Astrocyte (in vitro differentiated cells and primary cell): ENCODE results near the gene SLC6A3. TPM values are rescaled to one million over a fixed set of nuclear protein-coding genes. Genes with fewer than 3 reads are reported as not detected.

Experiments
- DNase-seq: peaks from one replicate; pipeline ENCODE4 v3.0.0-alpha.2; 2010; ENCODE audit warnings: low read depth
- FAIRE-seq: peaks from 2 replicates; lab custom pipeline; 2011; peaks lifted over from hg19 to GRCh38; lab: Jason Lieb, UNC
- H2AFZ ChIP-seq: 2 replicates; pipeline ENCODE4 v1.6.0; 2012; ENCODE audit warnings: low read depth, low read length, inconsistent platforms
- H3K27ac ChIP-seq: 2 replicates; pipeline ENCODE4 v1.5.1; 2011; ENCODE audit warnings: low read depth, low read length, inconsistent platforms
- H3K27me3 ChIP-seq: 2 replicates; pipeline ENCODE4 v1.6.0; 2011; ENCODE audit warnings: low read length, inconsistent platforms; ENCODE audit not compliant: insufficient read depth
- H3K36me3 ChIP-seq: 2 replicates; pipeline ENCODE4 v1.5.1; 2011; ENCODE audit warnings: low read length, inconsistent platforms; ENCODE audit not compliant: insufficient read depth
- H3K4me1 ChIP-seq: 2 replicates; pipeline ENCODE4 v1.5.1; 2011; ENCODE audit warnings: low read length, inconsistent platforms; ENCODE audit not compliant: insufficient read depth
- H3K4me2 ChIP-seq: 2 replicates; pipeline ENCODE4 v1.6.0; 2012; ENCODE audit warnings: low read length, inconsistent platforms
- H3K4me3 ChIP-seq: 2 replicates; pipeline ENCODE4 v1.5.1; 2011; ENCODE audit warnings: low read depth, mild to moderate bottlenecking, low read length, inconsistent platforms; ENCODE audit not compliant: insufficient read depth
- H3K79me2 ChIP-seq: 2 replicates; pipeline ENCODE4 v1.6.0; 2012; ENCODE audit warnings: mild to moderate bottlenecking, low read length, inconsistent platforms; ENCODE audit not compliant: insufficient read depth
- H3K9ac ChIP-seq: 2 replicates; pipeline ENCODE4 v1.6.0; 2012; ENCODE audit warnings: mild to moderate bottlenecking, low read length, inconsistent platforms
- H3K9me3 ChIP-seq: 2 replicates; pipeline ENCODE4 v1.5.1; 2012; ENCODE audit warnings: low read depth, mild to moderate bottlenecking, low read length, inconsistent platforms; ENCODE audit not compliant: insufficient read depth
- H4K20me1 ChIP-seq: 2 replicates; pipeline ENCODE4 v1.6.0; 2012; ENCODE audit warnings: low read length, inconsistent platforms; ENCODE audit not compliant: insufficient read depth
- H3K27ac Mint-ChIP-seq: one replicate; pipeline ENCODE4 v1.8.0; 2021; ENCODE audit warnings: mild to moderate bottlenecking, mixed read lengths; ENCODE audit not compliant: unreplicated experiment
- H3K27me3 Mint-ChIP-seq: one replicate; pipeline ENCODE4 v1.8.0; 2021; ENCODE audit warnings: low read depth, mixed read lengths; ENCODE audit not compliant: unreplicated experiment
- H3K36me3 Mint-ChIP-seq: one replicate; pipeline ENCODE4 v1.8.0; 2021; ENCODE audit warnings: low read depth, mixed read lengths; ENCODE audit not compliant: unreplicated experiment
- H3K4me1 Mint-ChIP-seq: one replicate; pipeline ENCODE4 v1.8.0; 2021; ENCODE audit warnings: low read depth, mixed read lengths; ENCODE audit not compliant: unreplicated experiment
- H3K4me3 Mint-ChIP-seq: one replicate; pipeline ENCODE4 v1.8.0; 2021; ENCODE audit warnings: mild to moderate bottlenecking, moderate library complexity, mixed read lengths; ENCODE audit not compliant: unreplicated experiment
- H3K9me3 Mint-ChIP-seq: one replicate; pipeline ENCODE4 v1.8.0; 2021; ENCODE audit warnings: mild to moderate bottlenecking, mixed read lengths; ENCODE audit not compliant: unreplicated experiment
- EZH2 ChIP-seq: IDR thresholded peaks from 2 replicates; pipeline ENCODE4 v1.6.1; 2012; ENCODE audit warnings: mild to moderate bottlenecking, low read length, inconsistent platforms; ENCODE audit not compliant: insufficient read depth
- total RNA-seq: library from RNA; stranded (reverse); gene quantifications from 2 replicates; pipeline ENCODE4 v1.2.1, GENCODE V29; 2021
- TF ChIP-seq, protein P1 (sequence below): IDR thresholded peaks from 2 replicates; pipeline ENCODE4 v1.5.1; 2011; ENCODE audit warnings: low read depth, mild to moderate bottlenecking, inconsistent platforms, low read length, moderate library complexity; ENCODE audit not compliant: insufficient read depth

SLC6A3 gene
- total RNA-seq, 1 donor from 2014 or later = 0.07 TPM

DNA sequence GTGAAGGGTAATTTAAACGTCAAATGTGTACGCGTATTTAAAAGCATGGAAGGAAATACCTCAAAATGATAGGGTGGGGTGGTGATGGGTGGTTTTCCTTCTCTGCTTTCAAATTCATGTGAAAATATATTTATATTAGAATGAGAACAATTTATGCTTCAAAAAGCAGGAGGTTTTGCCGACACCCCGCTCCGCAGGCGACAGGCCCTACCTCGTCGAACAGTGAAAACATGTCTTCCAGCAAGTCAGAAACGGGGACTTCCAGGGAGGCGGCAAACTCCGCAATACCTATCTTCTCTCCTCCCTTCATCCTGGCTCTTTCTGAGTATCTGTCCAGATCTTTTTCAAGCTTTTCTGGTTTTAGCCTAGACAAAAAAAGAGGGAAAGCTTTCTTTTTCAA lies 28.5 kb upstream of the SLC6A3 start:
- Mint-ChIP-seq H3K4me1 (peaks cover 5% of the 10 kb centered on the region), H3K27me3 (no peaks in the 10 kb centered on the region), H3K27ac (no peak overlapping the region), H3K36me3 (peaks cover 23% of the 10 kb centered on the region), H3K9me3 (no peaks in the 10 kb centered on the region), H3K4me3 (no peak overlapping the region)
- peaks cover 9% of the 10 kb centered on the region for H3K36me3 ChIP-seq
- H3K4me2 ChIP-seq = no peak overlapping the region
- TF ChIP-seq, protein P1, sequence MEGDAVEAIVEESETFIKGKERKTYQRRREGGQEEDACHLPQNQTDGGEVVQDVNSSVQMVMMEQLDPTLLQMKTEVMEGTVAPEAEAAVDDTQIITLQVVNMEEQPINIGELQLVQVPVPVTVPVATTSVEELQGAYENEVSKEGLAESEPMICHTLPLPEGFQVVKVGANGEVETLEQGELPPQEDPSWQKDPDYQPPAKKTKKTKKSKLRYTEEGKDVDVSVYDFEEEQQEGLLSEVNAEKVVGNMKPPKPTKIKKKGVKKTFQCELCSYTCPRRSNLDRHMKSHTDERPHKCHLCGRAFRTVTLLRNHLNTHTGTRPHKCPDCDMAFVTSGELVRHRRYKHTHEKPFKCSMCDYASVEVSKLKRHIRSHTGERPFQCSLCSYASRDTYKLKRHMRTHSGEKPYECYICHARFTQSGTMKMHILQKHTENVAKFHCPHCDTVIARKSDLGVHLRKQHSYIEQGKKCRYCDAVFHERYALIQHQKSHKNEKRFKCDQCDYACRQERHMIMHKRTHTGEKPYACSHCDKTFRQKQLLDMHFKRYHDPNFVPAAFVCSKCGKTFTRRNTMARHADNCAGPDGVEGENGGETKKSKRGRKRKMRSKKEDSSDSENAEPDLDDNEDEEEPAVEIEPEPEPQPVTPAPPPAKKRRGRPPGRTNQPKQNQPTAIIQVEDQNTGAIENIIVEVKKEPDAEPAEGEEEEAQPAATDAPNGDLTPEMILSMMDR = no peak
- TF ChIP-seq EZH2 = no peak
- H4K20me1 ChIP-seq = peaks cover 41% of the 10 kb centered on the region
- no peak overlapping the region for H2AFZ ChIP-seq
- DNase-seq = no peak
- no peak overlapping the region for H3K27ac ChIP-seq
- H3K27me3 ChIP-seq = no peaks in the 10 kb centered on the region
- no peaks in the 10 kb centered on the region for H3K9me3 ChIP-seq
- no peaks in the 10 kb centered on the region for H3K79me2 ChIP-seq
- H3K9ac ChIP-seq = no peak overlapping the region
- H3K4me1 ChIP-seq = peaks cover 8% of the 10 kb centered on the region
- no peak for FAIRE-seq
- no peak overlapping the region for H3K4me3 ChIP-seq

DNA sequence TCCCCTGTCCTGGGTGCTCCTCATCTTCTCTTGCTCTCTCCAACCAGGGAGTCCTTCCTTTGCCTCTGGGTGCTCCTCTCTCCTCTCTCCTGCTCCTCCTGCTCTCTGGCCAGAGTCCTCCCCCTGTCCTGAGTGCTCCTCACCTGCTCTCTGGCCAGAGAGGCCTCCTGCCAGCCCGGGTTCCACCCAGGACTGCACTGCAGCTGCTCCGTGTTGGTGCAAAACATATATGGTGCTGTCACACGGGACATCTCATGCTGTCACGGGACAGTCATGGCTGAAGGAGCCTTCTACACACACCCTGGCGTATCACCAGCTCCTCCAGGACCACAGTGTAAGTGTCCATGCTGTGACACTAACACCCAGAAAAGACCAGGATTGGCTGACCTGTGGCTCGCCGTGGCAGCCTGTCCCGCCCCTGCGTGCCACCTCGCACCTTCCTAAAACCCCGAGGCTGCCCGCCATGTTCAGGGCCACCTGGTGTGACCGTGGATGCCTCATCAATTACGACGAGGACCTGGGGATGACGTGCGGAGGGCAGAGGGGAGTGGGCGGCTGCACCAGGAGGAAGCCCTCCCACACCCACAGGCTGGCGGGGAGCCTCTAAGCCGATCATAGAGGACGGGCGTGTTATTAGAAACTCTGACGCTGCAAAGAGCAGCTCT lies 27.9 kb upstream of the SLC6A3 start:
- Mint-ChIP-seq H3K4me3 (no peak overlapping the region), H3K27me3 (no peaks in the 10 kb centered on the region), H3K36me3 (peaks cover 26% of the 10 kb centered on the region), H3K27ac (no peak overlapping the region), H3K9me3 (no peaks in the 10 kb centered on the region), H3K4me1 (peaks cover 5% of the 10 kb centered on the region)
- Histone ChIP-seq H3K4me1 (peaks cover 8% of the 10 kb centered on the region), H3K27ac (no peak overlapping the region), H3K79me2 (no peaks in the 10 kb centered on the region), H3K36me3 (peaks cover 7% of the 10 kb centered on the region), H3K4me2 (no peak overlapping the region), H3K4me3 (no peak overlapping the region), H3K9ac (no peak overlapping the region), H4K20me1 (peaks cover 42% of the 10 kb centered on the region), H3K27me3 (no peaks in the 10 kb centered on the region), H3K9me3 (no peaks in the 10 kb centered on the region), H2AFZ (no peak overlapping the region)
- TF ChIP-seq EZH2 = no peak
- TF ChIP-seq, protein P1 = no peak
- FAIRE-seq = no peak
- DNase-seq = no peak
